GM12874 (cell line): ENCODE results near the gene ADAM29.

Source experiments
- TF ChIP-seq, protein P1 (sequence below): IDR thresholded peaks from 2 replicates; pipeline ENCODE4 v1.5.1; 2011; ENCODE audit warnings: low read depth, mild to moderate bottlenecking, control low read depth, low read length, moderate library complexity; ENCODE audit not compliant: insufficient read depth

Gene ADAM29

DNA sequence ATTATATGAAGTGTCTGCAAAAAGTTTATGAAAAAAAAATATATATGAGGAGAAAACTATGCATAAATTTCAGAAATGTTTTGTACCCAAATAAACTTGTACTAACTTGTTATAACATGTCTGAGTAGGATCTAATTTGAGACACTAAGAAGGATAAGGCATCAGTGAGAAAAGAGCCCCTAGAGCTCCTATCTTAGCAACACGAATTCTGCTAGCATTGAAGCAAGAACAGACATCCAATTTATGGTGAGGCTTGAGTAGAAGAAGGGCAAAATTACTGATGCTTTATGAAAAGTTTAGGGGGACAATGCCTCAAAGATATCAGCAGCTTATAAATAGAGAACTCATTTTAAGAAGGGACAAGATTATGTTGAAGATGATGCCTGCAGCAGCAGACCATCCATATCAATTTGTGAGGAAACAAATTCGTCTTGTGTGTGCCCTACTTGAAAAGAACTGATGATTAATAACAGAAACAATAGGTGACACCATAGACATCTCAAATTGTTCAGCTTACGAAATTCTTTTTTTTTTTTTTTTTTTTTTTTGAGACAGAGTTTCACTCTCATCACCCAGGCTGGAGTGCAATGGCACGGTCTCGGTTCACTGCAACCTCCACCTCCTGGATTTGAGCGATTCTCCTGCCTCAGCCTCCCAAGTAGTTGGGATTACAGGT, 35.7 kb upstream of the ADAM29 start:
- TF ChIP-seq, protein P1, sequence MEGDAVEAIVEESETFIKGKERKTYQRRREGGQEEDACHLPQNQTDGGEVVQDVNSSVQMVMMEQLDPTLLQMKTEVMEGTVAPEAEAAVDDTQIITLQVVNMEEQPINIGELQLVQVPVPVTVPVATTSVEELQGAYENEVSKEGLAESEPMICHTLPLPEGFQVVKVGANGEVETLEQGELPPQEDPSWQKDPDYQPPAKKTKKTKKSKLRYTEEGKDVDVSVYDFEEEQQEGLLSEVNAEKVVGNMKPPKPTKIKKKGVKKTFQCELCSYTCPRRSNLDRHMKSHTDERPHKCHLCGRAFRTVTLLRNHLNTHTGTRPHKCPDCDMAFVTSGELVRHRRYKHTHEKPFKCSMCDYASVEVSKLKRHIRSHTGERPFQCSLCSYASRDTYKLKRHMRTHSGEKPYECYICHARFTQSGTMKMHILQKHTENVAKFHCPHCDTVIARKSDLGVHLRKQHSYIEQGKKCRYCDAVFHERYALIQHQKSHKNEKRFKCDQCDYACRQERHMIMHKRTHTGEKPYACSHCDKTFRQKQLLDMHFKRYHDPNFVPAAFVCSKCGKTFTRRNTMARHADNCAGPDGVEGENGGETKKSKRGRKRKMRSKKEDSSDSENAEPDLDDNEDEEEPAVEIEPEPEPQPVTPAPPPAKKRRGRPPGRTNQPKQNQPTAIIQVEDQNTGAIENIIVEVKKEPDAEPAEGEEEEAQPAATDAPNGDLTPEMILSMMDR: no peak

DNA sequence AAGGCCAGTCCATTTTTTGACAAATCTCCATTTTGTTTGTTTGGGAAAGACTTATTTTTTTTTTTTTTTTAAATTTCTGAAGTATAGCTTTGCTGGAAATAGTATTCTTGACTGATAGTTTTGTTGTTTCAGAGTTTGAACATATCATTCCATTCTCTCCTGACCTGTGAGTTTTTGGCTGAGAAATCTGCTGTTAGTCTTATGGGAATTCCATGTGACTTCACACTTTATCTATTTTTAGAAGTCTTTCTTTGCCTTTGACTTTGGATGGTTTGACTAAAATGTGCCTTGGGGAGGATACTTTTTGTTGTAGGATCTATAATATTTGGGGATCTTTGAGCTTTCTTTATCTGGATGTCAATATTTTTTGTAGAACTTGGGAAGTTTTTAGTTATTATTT, 10.7 kb upstream of the ADAM29 start:
- TF ChIP-seq, protein P1: no peak

DNA sequence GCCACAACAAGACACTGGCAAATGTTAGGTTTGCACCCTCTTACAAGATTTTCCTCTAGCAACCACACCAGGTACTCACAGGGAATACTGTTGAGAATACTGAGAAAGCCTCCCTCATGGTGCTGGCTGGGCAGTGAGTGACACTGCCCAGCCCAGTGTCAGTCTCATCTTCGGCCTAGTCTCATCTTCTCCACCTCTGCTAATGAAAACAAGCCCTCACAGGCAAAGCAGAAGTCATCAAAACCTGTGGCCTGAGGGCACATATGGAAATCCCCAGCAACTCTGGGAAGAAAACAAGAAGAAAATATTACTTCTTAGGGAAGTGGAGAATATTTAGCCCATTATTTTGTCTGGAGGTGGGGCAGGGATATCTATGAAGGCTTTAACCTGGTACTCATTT, 7.9 kb upstream of the ADAM29 start:
- TF ChIP-seq, protein P1: no peak

DNA sequence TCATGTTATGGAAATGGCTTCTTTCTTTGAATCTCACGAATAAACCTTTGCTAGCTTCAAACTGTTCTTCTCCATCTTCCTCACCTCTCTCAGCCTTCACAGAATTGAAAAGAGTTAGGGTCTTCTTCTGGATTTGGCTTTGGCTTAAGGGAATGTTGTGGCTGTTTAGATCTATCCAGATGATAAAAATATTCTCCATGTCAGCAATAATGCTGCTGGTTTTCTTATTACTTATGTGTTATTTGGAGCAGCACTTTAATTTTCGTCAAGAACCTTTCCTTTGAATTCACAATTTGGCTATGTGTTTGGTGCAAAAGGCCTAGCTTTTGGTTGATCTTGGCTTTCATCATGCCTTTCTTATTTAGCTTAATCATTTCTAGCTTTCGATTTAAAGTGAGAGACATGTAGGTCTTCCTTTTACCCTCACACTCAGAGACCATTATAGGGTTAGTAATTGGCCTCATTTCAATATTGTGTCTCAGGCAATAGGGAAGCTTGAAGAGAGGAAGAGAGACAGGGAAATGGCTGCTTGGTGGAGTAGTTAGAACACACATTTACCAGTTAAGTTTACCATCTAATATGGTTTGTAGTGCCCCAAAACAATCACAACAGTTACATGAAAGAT, 5.1 kb upstream of the ADAM29 start:
- TF ChIP-seq, protein P1: no peak

DNA sequence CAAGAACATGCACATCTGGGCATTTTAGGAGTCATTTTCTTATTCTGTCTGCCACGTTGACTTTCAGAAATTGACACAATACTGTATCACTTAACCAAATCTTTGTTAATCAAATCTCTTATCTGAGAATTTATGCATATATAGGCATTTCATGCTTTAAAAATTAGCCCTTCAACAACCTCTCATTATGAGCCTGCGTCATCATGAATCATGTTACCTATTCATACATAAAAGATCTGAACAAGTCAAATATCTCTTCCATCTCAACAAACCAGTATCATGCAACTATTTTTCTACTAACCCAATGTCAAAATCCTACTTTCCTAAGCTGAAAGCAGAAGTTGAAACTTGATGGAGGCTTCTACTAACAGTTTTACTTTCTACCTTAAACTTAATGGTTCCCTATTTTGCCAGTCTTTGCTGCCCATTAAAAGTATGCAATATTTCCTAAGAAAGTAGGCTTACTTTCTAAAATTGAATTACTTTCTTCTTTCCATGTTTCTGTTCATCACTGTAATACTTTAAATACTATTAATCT, 1.8 kb downstream of the ADAM29 start:
- TF ChIP-seq, protein P1: no peak

DNA sequence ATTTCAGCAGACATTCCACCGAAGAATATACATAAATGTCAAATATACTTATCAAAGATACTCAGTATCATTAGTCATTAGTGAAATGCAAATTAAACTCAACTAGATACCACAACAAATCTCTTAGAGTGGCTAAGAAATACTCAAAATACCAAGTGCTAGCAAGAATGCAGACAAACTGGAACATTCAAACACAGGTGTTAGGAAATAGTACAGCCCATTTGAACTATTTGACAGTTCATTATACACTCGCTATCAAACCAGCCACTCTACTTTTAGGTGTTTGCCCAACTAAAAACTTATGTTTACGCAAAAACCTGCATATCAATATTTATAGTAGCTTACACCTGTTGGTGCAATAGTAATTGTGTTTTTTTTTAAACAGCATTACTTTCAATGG, 8.8 kb downstream of the ADAM29 start:
- TF ChIP-seq, protein P1: no peak

DNA sequence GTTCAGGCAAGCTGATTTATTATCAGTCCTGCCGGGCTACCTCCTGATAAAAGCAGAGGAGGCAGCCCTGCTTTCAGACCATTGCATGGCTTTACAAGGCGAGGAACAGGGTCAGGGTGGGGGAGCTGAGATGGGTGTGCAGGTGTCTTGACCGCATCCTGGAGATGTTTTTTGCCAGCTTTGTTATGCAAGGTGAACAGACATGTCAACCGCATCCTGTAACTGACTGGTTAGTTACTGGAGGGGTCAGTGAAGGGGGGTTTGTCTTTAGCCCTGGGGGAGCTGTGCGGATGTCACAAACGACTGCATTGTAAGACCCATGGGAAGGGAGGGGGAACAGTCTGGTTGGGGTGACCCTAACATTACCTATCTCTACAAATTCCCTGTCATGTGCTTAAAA, 10.0 kb downstream of the ADAM29 start:
- TF ChIP-seq, protein P1: no peak
